NB4 (cell line): ENCODE data around the gene RDH5.

Experiments
- DNase-seq: peaks from one replicate; pipeline ENCODE4 v3.0.0; 2010; ENCODE audit warnings: low read depth
- H3K4me3 ChIP-seq: one replicate; pipeline ENCODE4 v1.5.1; 2011; ENCODE audit warnings: mild to moderate bottlenecking, low read depth, low read length, moderate library complexity
- MAX ChIP-seq: IDR thresholded peaks from 2 replicates; pipeline ENCODE4 v1.6.1; 2011; ENCODE audit warnings: low read depth, low read length
- MYC ChIP-seq: IDR thresholded peaks from 2 replicates; pipeline ENCODE4 v1.6.1; 2011; ENCODE audit warnings: low read depth, low read length
- POLR2A ChIP-seq: IDR thresholded peaks from 2 replicates; pipeline ENCODE4 v1.6.1; 2011; ENCODE audit warnings: mild to moderate bottlenecking; ENCODE audit not compliant: insufficient read length; ENCODE audit errors: extremely low read depth
- TF ChIP-seq, protein P1 (sequence below): IDR thresholded peaks from one replicate; pipeline ENCODE4 v1.5.1; 2012; ENCODE audit warnings: low read depth, low read length

The RDH5 gene

DNA sequence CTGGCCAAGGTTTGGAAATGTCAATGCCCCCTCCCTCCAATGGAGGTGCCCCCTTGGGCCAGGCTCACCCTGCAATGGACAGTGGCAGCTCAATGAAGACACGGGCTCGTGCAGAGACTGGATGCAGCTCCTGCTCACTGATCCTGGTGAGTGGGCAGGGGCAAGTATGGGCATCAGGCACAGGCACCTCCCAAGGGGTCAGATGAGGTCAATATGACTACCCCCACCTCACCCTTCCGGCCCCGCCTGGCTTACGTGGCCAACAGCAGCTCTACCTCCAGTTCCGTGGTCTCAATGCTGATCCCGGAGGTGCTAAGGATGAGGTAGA lies 26.0 kb upstream of the RDH5 start:
- H3K4me3 ChIP-seq = no peak overlapping the region
- DNase-seq = no peak
- TF ChIP-seq, protein P1, sequence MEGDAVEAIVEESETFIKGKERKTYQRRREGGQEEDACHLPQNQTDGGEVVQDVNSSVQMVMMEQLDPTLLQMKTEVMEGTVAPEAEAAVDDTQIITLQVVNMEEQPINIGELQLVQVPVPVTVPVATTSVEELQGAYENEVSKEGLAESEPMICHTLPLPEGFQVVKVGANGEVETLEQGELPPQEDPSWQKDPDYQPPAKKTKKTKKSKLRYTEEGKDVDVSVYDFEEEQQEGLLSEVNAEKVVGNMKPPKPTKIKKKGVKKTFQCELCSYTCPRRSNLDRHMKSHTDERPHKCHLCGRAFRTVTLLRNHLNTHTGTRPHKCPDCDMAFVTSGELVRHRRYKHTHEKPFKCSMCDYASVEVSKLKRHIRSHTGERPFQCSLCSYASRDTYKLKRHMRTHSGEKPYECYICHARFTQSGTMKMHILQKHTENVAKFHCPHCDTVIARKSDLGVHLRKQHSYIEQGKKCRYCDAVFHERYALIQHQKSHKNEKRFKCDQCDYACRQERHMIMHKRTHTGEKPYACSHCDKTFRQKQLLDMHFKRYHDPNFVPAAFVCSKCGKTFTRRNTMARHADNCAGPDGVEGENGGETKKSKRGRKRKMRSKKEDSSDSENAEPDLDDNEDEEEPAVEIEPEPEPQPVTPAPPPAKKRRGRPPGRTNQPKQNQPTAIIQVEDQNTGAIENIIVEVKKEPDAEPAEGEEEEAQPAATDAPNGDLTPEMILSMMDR = no peak
- TF ChIP-seq MYC (no peak), POLR2A (no peak), MAX (no peak)

- H3K4me3 ChIP-seq = no peak overlapping the region
- DNase-seq = no peak
- TF ChIP-seq MAX = no peak
- no peak for TF ChIP-seq POLR2A
- no peak for TF ChIP-seq MYC
- TF ChIP-seq, protein P1 = no peak
Measured at GRCh38 chr12:55694651-55695050, 25.5 kb upstream of the RDH5 start.

GRCh38 chr12:55695349-55695748 lies 24.8 kb upstream of the RDH5 start:
- TF ChIP-seq, protein P1 = no peak
- TF ChIP-seq POLR2A = no peak
- no peak for TF ChIP-seq MAX
- no peak for DNase-seq
- H3K4me3 ChIP-seq = no peak overlapping the region

DNA sequence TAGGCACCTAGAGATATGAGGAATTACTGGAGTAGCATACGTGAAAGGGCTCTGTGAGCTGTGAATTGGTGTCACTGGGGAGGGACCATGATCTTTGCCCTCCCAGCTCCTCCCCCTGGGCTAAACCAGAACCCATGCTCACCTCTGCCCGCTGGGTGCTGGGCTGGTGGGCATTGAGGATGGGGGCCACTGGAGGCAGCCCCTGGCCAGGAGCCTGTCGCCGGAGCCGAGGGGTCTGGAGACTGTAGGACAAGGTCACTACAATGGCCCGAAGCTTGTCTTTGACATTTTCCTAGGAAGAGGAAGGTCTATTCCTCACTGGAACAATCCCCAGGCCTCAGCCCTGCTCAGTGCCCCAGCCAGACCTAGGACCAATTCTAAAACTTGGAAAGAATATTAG lies 24.1 kb upstream of the RDH5 start:
- no peak for DNase-seq
- no peak for TF ChIP-seq POLR2A
- no peak for TF ChIP-seq MAX
- TF ChIP-seq MYC = no peak
- TF ChIP-seq, protein P1 = no peak
- H3K4me3 ChIP-seq = no peak overlapping the region

DNA sequence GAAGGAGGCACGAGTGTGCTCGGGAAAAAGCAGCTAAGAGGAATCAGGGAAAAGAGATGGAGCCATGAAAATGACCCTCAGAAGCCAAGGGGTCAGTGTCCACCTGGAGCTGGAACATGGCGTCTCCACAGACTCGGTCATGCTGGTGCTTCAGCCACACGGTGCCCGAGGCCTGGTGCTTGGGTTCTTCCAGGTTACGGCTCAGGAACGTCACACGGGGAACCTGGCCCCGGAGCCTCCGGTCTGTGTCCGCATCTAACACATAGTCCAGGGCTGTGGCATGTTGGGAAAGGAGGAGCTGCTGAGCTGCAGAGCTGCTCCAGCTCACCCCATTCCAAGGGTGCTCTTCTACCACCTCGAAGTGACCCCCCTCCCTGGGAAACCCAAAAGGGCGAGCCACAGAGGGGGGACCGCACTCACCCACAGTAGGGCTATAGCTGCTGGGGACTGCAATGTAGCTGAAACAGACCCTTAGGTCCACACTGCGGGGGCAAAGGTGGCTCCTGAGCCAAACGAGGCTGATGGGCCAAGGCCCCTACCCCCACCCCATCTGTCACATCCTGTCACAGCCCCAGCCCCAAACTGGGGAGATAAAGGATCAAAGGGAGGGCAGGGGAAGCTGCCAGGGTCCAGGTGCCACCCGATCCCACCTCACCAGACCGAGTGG lies 23.3 kb upstream of the RDH5 start:
- DNase-seq = no peak
- no peak overlapping the region for H3K4me3 ChIP-seq
- TF ChIP-seq MAX (no peak), POLR2A (no peak), MYC (no peak)
- TF ChIP-seq, protein P1 = no peak
